Spleen (tissue), 11 donors: Measurements from ENCODE around the gene MACROH2A1. TPM values are rescaled to one million over a fixed set of nuclear protein-coding genes. Genes with fewer than 3 reads are reported as not detected.

Experiments used
- DNase-seq: peaks from one replicate; pipeline ENCODE4 v3.0.0-alpha.2; 2020
- H3K27ac ChIP-seq, 8 donors: fragments of 200-600 bp; sonication (generic) in 7 of 8; 1 replicate in 4 of 8; 2 replicates in 4 of 8; pipeline versions ENCODE4 v1.5.0 to v1.8.0; 2016 to 2021; ENCODE audit warnings: inconsistent platforms in 4 of 8, mild to moderate bottlenecking in 4 of 8, moderate library complexity in 1 of 8
- H3K27me3 ChIP-seq, 7 donors: fragments of 200-600 bp; sonication (generic) in 6 of 7; replicated peaks in 1 of 7; 1 replicate in 4 of 7; 2 replicates in 3 of 7; pipeline versions ENCODE4 v1.5.0 to v1.8.0; 2016 to 2021; ENCODE audit warnings: inconsistent platforms in 3 of 7, mild to moderate bottlenecking in 1 of 7
- H3K36me3 ChIP-seq, 6 donors: fragments of 200-600 bp; sonication (generic) in 5 of 6; 1 replicate in 4 of 6; 2 replicates in 2 of 6; pipeline versions ENCODE4 v1.5.0 to v1.8.0; 2016 to 2021; ENCODE audit warnings: inconsistent platforms in 2 of 6
- H3K4me1 ChIP-seq, 6 donors: fragments of 200-600 bp; sonication (generic) in 5 of 6; 1 replicate in 3 of 6; 2 replicates in 3 of 6; pipeline versions ENCODE4 v1.5.0 to v1.8.0; 2016 to 2021; ENCODE audit warnings: inconsistent platforms in 3 of 6
- H3K4me3 ChIP-seq, 8 donors: fragments of 200-600 bp; sonication (generic) in 7 of 8; 1 replicate in 4 of 8; 2 replicates in 4 of 8; pipeline versions ENCODE4 v1.5.0 to v1.8.0; 2016 to 2021; ENCODE audit warnings: inconsistent platforms in 4 of 8, mild to moderate bottlenecking in 4 of 8, moderate library complexity in 2 of 8
- H3K9me3 ChIP-seq, 8 donors: fragments of 200-600 bp; sonication (generic) in 7 of 8; 1 replicate in 4 of 8; 2 replicates in 4 of 8; pipeline versions ENCODE4 v1.5.0 to v1.8.0; 2016 to 2021; ENCODE audit warnings: inconsistent platforms in 4 of 8
- CTCF ChIP-seq, 11 experiments: fragments of 200-600 bp in 7 of 11; fragments of 450-650 bp in 4 of 11; sonication (generic) in 4 of 11; IDR thresholded peaks in 8 of 11; conservative IDR thresholded peaks in 3 of 11; 1 replicate in 7 of 11; 2 replicates in 4 of 11; pipeline versions ENCODE4 v1.4.0 to v1.8.0; 2016 to 2021; ENCODE audit warnings: antibody characterized with exemption in 11 of 11, inconsistent platforms in 4 of 11, mild to moderate bottlenecking in 1 of 11
- POLR2A ChIP-seq, 3 donors: fragments of 450-650 bp; IDR thresholded peaks; one replicate each; pipeline ENCODE4 v1.5.1; 2017; ENCODE audit warnings: antibody characterized with exemption in 3 of 3, mild to moderate bottlenecking in 1 of 3
- POLR2AphosphoS5 ChIP-seq, 3 donors: sonication (generic); formaldehyde crosslinking; IDR thresholded peaks; one replicate each; pipeline ENCODE4 v1.5.1; 2017; ENCODE audit warnings: antibody characterized with exemption in 3 of 3
- WGBS, 5 donors: extraction: QIAGEN DNeasy Blood & Tissue Kit in 3 of 5; methylation state at CpG; one replicate each; pipeline versions ENCODE4 v1.1.5 to v1.1.7; 2013 to 2018; 5-methylcytosine and 5-hydroxymethylcytosine counted together
- intact Hi-C: fragments of 100-400 bp; cut with DNase I; formaldehyde crosslinking; loops from one replicate; pipeline ENCODE4 v1.15.0; 2023; ENCODE audit warnings: low total_unique reads
- polyA plus RNA-seq, 3 donors: library from polyadenylated mRNA; stranded (reverse); fragments of 200-250 nt; gene quantifications; one replicate each; pipeline ENCODE4 v1.2.1, GENCODE V29; 2013
- total RNA-seq, 7 donors: library from RNA; depleted of rRNA in 3 of 7; stranded (reverse); fragments of >200 nt in 3 of 7; fragmentation: NEBNext Ultra II Directional in 4 of 7; extraction: Animal tissue kit (Norgen Biotek cat#: 25700) in 4 of 7; gene quantifications; one replicate each; pipeline versions ENCODE4 v1.1.0 to v1.2.1, GENCODE V29; 2016 to 2021
- donor health status: healthy with polysubstance abuse.
- donor health status: DM: no; HTN: no; CAD: no; lungs with moderate emphysema.
- donor health status: DM: no; HTN: no; CAD: no.
- donor health status: Bipolar disorder and iron deficiency.
- donor health status: healthy.
- donor health status: DM: no; HTN: no; CAD: no.
- donor health status: DM: yes; HTN: yes; CAD: no.

MACROH2A1 gene
- total and polyA plus RNA-seq, 10 donors = 88.1 to 288 (median 175) TPM

GRCh38 chr5:135376961-135377624 lies 21.9 kb downstream of the MACROH2A1 start:
- intact Hi-C loops = no loop called here
- Histone ChIP-seq H3K4me1 (peaks cover 0 to 83% (median 34%) of the 10 kb centered on the region in 6 donors), H3K9me3 (no peaks in the 10 kb centered on the region), H3K27me3 (no peaks in the 10 kb centered on the region), H3K4me3 (no peak overlapping the region), H3K36me3 (peaks cover 4 to 98% (median 43%) of the 10 kb centered on the region in 6 donors), H3K27ac (peak overlapping the region in 3 of 8 donors; percentile 28 to 62 (median 60))
- 33 to 49% (median 38%) methylated on average over 13 of the region's 13 CpGs for whole genome bisulfite sequencing, 5 donors
- DNase-seq = peak; percentile 65
- TF ChIP-seq CTCF (IDR thresholded peaks at IDR 0.05 in 8 of 11, conservative IDR thresholded peaks at IDR 0.05 in 3 of 11) = no peak
- peak in 2 of 3 donors; percentile 9 to 19 for TF ChIP-seq POLR2AphosphoS5 (IDR thresholded peaks at IDR 0.05)

- intact Hi-C loops = no loop called here
Observed at GRCh38 chr5:135375040-135375793, 23.8 kb downstream of the MACROH2A1 start.

GRCh38 chr5:135373736-135374515 lies 25.1 kb downstream of the MACROH2A1 start:
- H3K27me3 ChIP-seq = no peaks in the 10 kb centered on the region
- H3K4me3 ChIP-seq = no peak overlapping the region
- WGBS, 5 donors = 78 to 88% (median 82%) methylated on average over 7 of the region's 7 CpGs
- H3K4me1 ChIP-seq = peaks cover 0 to 66% (median 29%) of the 10 kb centered on the region in 6 donors
- TF ChIP-seq CTCF (IDR thresholded peaks at IDR 0.05 in 8 of 11, conservative IDR thresholded peaks at IDR 0.05 in 3 of 11) (no peak), POLR2AphosphoS5 (IDR thresholded peaks at IDR 0.05) (no peak), POLR2A (IDR thresholded peaks at IDR 0.05) (no peak)
- no peak overlapping the region for H3K27ac ChIP-seq
- intact Hi-C loops = no loop called here
- peak; percentile 29 for DNase-seq
- no peaks in the 10 kb centered on the region for H3K9me3 ChIP-seq
- peaks cover 4 to 98% (median 43%) of the 10 kb centered on the region in 6 donors for H3K36me3 ChIP-seq

More at GRCh38 chr5:135375040-135375793, 23.8 kb downstream of the MACROH2A1 start:
- Histone ChIP-seq H3K27ac (no peak overlapping the region), H3K36me3 (peaks cover 4 to 98% (median 42%) of the 10 kb centered on the region in 6 donors), H3K27me3 (no peaks in the 10 kb centered on the region), H3K4me3 (no peak overlapping the region), H3K4me1 (peaks cover 0 to 79% (median 35%) of the 10 kb centered on the region in 6 donors), H3K9me3 (no peaks in the 10 kb centered on the region)
- 66 to 82% (median 77%) methylated on average over 6 of the region's 6 CpGs for WGBS, 5 donors
- TF ChIP-seq CTCF (IDR thresholded peaks at IDR 0.05 in 8 of 11, conservative IDR thresholded peaks at IDR 0.05 in 3 of 11) = no peak
- no peak for TF ChIP-seq POLR2A (IDR thresholded peaks at IDR 0.05)
- TF ChIP-seq POLR2AphosphoS5 (IDR thresholded peaks at IDR 0.05) = no peak
- peak; percentile 25 for DNase-seq
